ENCODE measurements around the gene RUNDC3A.

Gene RUNDC3A

GRCh38 chr17:44308320-44308818, at the start of gene RUNDC3A (continued):
- TF ChIP-seq REST (tag by site-specific recombination; IDR thresholded peaks at IDR 0.05), result peak; percentile 98
- TF ChIP-seq KLF10 (tag by site-specific recombination; IDR thresholded peaks at IDR 0.05), result peak; percentile 68; the same call in 1 of the 2 replicates
- TF ChIP-seq ZFP69B (tag by site-specific recombination; IDR thresholded peaks at IDR 0.05), result 0 out of 2 replicates have a peak, but pooled peaks have one; percentile 42
- peak; percentile 59 for TF ChIP-seq ZFHX2 (tag by site-specific recombination; conservative IDR thresholded peaks at IDR 0.05)
- TF ChIP-seq ZNF561 (tag by site-specific recombination; IDR thresholded peaks at IDR 0.05; ENCODE audit: borderline replicate concordance), result no peak; the same call in 1 of the 2 replicates
- peak; percentile 82 for TF ChIP-seq ZNF629 (tag by site-specific recombination; IDR thresholded peaks at IDR 0.05)

GRCh38 chr17:44258811-44259351, 49.5 kb upstream of the RUNDC3A start:
- H3K4me1 ChIP-seq (ENCODE audit: control insufficient read depth, insufficient read depth, low read length), result no peaks in the 10 kb centered on the region
- ChIA-PET CTCF (no interaction called here), POLR2A (interaction anchor here (1.1 kb wide), 1 partner anchor 12 kb away, joined by 3 read pairs; no protein-coding TSS in a partner anchor)
- H3K36me3 ChIP-seq (ENCODE audit: control insufficient read depth in 2 of 2, insufficient read depth in 1 of 2, low read length in 2 of 2), result no peaks in the 10 kb centered on the region
- no peak overlapping the region for H3K4me3 ChIP-seq (ENCODE audit: low read depth, low read length)
- H3K9me3 ChIP-seq (ENCODE audit: control insufficient read depth, insufficient read depth, low read depth, low read length), result no peaks in the 10 kb centered on the region
- no peak for TF ChIP-seq EGR2 (tag by site-specific recombination; IDR thresholded peaks at IDR 0.05; ENCODE audit: low read depth)
- no peak for TF ChIP-seq PRDM1 (tag by site-specific recombination; IDR thresholded peaks at IDR 0.05)
- no peak overlapping the region for H3K27ac ChIP-seq (ENCODE audit: extremely low read depth, low read depth, low read length)

- POLR2A ChIA-PET, result no interaction called here
- Histone ChIP-seq H3K4me1 (ENCODE audit: control insufficient read depth, insufficient read depth, low read length) (no peaks in the 10 kb centered on the region), H3K9me3 (ENCODE audit: control insufficient read depth, insufficient read depth, low read depth, low read length) (no peaks in the 10 kb centered on the region), H3K36me3 (ENCODE audit: control insufficient read depth in 2 of 2, insufficient read depth in 1 of 2, low read length in 2 of 2) (no peaks in the 10 kb centered on the region), H3K4me3 (ENCODE audit: low read depth, low read length) (no peak overlapping the region), H3K27ac (ENCODE audit: extremely low read depth, low read depth, low read length) (no peak overlapping the region)
- TF ChIP-seq ZBTB49 (tag by site-specific recombination; IDR thresholded peaks at IDR 0.05; ENCODE audit: low read depth) (no peak), ZFP69B (tag by site-specific recombination; IDR thresholded peaks at IDR 0.05) (0 out of 2 replicates have a peak, but pooled peaks have one; percentile 32), ZNF398 (tag by site-specific recombination; IDR thresholded peaks at IDR 0.05) (no peak)
- CTCF ChIA-PET, result interaction anchor here (1.0 to 1.2 kb wide), 2 partner anchors 42 to 56 kb away, joined by 3 read pairs; no protein-coding TSS in a partner anchor
Measured at GRCh38 chr17:44260296-44260695, 48.1 kb upstream of the RUNDC3A start.
